ENCODE measurements around the gene FSCB. TPM values are rescaled to one million over a fixed set of nuclear protein-coding genes. Genes with fewer than 3 reads are reported as not detected.

The FSCB gene
- not detected in 2 replicates for polyA plus RNA-seq (2012; rRNA removed)
- not detected in 2 replicates for polyA plus RNA-seq (2012; cell fraction: cytosol; rRNA removed)
- polyA plus RNA-seq (2012; cell fraction: nucleus; rRNA removed), result 0.04 and 0.07 TPM in 2 replicates

GRCh38 chr14:44507183-44507582, at the start of gene FSCB:
Gene FSCB, minus strand, starts transcription at chr14:44507283. Its CDS starts 296 bp downstream, at chr14:44506987.
- no peaks in the 10 kb centered on the region for H3F3A ChIP-seq (replicated peaks; ENCODE audit: insufficient read depth)
- H3K4me2 ChIP-seq, result no peak within 1 kb of the TSS
- no peak for TF ChIP-seq FOXJ3 (CRISPR knock-in tag; IDR thresholded peaks at IDR 0.05)
- TF ChIP-seq FOSL2 (IDR thresholded peaks at IDR 0.05; ENCODE audit: borderline replicate concordance, low read depth), result no peak
- TF ChIP-seq IRF3 (IDR thresholded peaks at IDR 0.05; ENCODE audit: low read depth, low read length), result no peak
- no peak for TF ChIP-seq YY1 (IDR thresholded peaks at IDR 0.05; ENCODE audit: low read depth)
- no peak for TF ChIP-seq GABPA (IDR thresholded peaks at IDR 0.05; ENCODE audit: low read depth)
- TF ChIP-seq GATA2 (CRISPR knock-in tag; IDR thresholded peaks at IDR 0.05), result no peak
- H3K27ac ChIP-seq (ENCODE audit: low read depth in 2 of 2, low read length in 1 of 2), result no peak within 1 kb of the TSS
- no peaks in the 10 kb centered on the region for H3K79me2 ChIP-seq (ENCODE audit: insufficient read depth)
- H3K27me3 ChIP-seq (ENCODE audit: insufficient read depth), result no peaks in the 10 kb centered on the region
- POLR2A ChIA-PET, result no interaction called here
- no peaks in the 10 kb centered on the region for H4K20me1 ChIP-seq (ENCODE audit: insufficient read depth)
- H3K9me2 ChIP-seq, result no peaks in the 10 kb centered on the region
- no peak within 1 kb of the TSS for H2AFZ ChIP-seq (ENCODE audit: low read depth)
- CTCF ChIA-PET, result no interaction called here
- no peak for DNase-seq
- H3K9me3 ChIP-seq, result no peaks in the 10 kb centered on the region
- no peak within 1 kb of the TSS for H3K4me3 ChIP-seq (ENCODE audit: low read depth in 2 of 2, low read length in 1 of 2)
- no peak within 1 kb of the TSS for H3K9ac ChIP-seq
- no peaks in the 10 kb centered on the region for H3K4me1 ChIP-seq (ENCODE audit: control insufficient read depth in 1 of 2, insufficient read depth in 2 of 2, low read depth in 1 of 2, low read length in 1 of 2)
- WGBS (ENCODE audit: low lambda C conversion rate), result 8% methylated on average over 1 of the region's 1 CpG
- no peaks in the 10 kb centered on the region for H3K36me3 ChIP-seq (replicated peaks in 1 of 2; ENCODE audit: control insufficient read depth in 1 of 2, insufficient read depth in 2 of 2, low read length in 1 of 2)

- H3K27me3 ChIP-seq (ENCODE audit: insufficient read depth), result no peaks in the 10 kb centered on the region
- H3K9me3 ChIP-seq, result no peaks in the 10 kb centered on the region
- ChIA-PET POLR2A (no interaction called here), CTCF (no interaction called here)
- peaks cover 0 to 3% of the 10 kb centered on the region in 2 experiments; a peak in 1 of 4 replicates for H3K4me1 ChIP-seq (ENCODE audit: control insufficient read depth in 1 of 2, insufficient read depth in 2 of 2, low read depth in 1 of 2, low read length in 1 of 2)
- H2AFZ ChIP-seq (ENCODE audit: low read depth), result no peak overlapping the region
- WGBS (ENCODE audit: low lambda C conversion rate), result no CpG with 5 or more reads among the region's 2 CpGs
- H3K4me3 ChIP-seq (ENCODE audit: low read depth in 2 of 2, low read length in 1 of 2), result no peak overlapping the region
- no peak for TF ChIP-seq SIN3A (IDR thresholded peaks at IDR 0.05; ENCODE audit: borderline replicate concordance, low read depth, low read length)
- TF ChIP-seq YY1 (IDR thresholded peaks at IDR 0.05; ENCODE audit: low read depth), result no peak
- TF ChIP-seq MAX (IDR thresholded peaks at IDR 0.05; ENCODE audit: low read depth), result no peak
- no peak for TF ChIP-seq USF2 (IDR thresholded peaks at IDR 0.05; ENCODE audit: borderline replicate concordance, low read depth, low read length)
- TF ChIP-seq PBX3 (IDR thresholded peaks at IDR 0.05), result no peak
- TF ChIP-seq EZH2phosphoT487 (IDR thresholded peaks at IDR 0.05; ENCODE audit: borderline replicate concordance, low read depth), result no peak
- TF ChIP-seq REST (IDR thresholded peaks at IDR 0.05; ENCODE audit: low read depth, low read length), result no peak
- TF ChIP-seq EP300 (IDR thresholded peaks at IDR 0.05; ENCODE audit: borderline replicate concordance in 1 of 2, low read depth in 1 of 2, low read length in 1 of 2), result no peak
- no peak for TF ChIP-seq NRF1 (IDR thresholded peaks at IDR 0.05; ENCODE audit: low read depth, low read length)
- TF ChIP-seq TCF12 (IDR thresholded peaks at IDR 0.05), result no peak
- TF ChIP-seq USF1 (IDR thresholded peaks at IDR 0.05; ENCODE audit: borderline replicate concordance, low read depth), result no peak
- no peak for TF ChIP-seq RXRA (IDR thresholded peaks at IDR 0.05; ENCODE audit: borderline replicate concordance, low read depth)
- no peak for TF ChIP-seq NFIC (IDR thresholded peaks at IDR 0.05; ENCODE audit: borderline replicate concordance)
- no peak for TF ChIP-seq RAD21 (IDR thresholded peaks at IDR 0.05; ENCODE audit: low read length)
- no peak overlapping the region for H3K9ac ChIP-seq
- no peaks in the 10 kb centered on the region for H3K79me2 ChIP-seq (ENCODE audit: insufficient read depth)
- no peaks in the 10 kb centered on the region for H3K36me3 ChIP-seq (replicated peaks in 1 of 2; ENCODE audit: control insufficient read depth in 1 of 2, insufficient read depth in 2 of 2, low read length in 1 of 2)
- no peaks in the 10 kb centered on the region for H3K9me2 ChIP-seq
- no peak overlapping the region for H3K27ac ChIP-seq (ENCODE audit: low read depth in 2 of 2, low read length in 1 of 2)
- H3F3A ChIP-seq (replicated peaks; ENCODE audit: insufficient read depth), result no peaks in the 10 kb centered on the region
- H3K4me2 ChIP-seq, result no peak overlapping the region
- no peaks in the 10 kb centered on the region for H4K20me1 ChIP-seq (ENCODE audit: insufficient read depth)
- DNase-seq, result no peak
Observed at GRCh38 chr14:44531658-44532057, 24.6 kb upstream of the FSCB start.
